GM18507 (cell line): Measurements from ENCODE around the gene TACC2.

ENCODE experiments used
- DNase-seq: peaks from one replicate; pipeline ENCODE4 v3.0.0; 2011; ENCODE audit warnings: low read depth; ENCODE audit not compliant: insufficient read length; ENCODE audit errors: extremely low spot score
- FAIRE-seq: peaks from 2 replicates; lab custom pipeline; 2011; peaks lifted over from hg19 to GRCh38; lab: Jason Lieb, UNC

Gene TACC2

GRCh38 chr10:122229666-122230065, 240.7 kb downstream of the TACC2 start:
- DNase-seq: no peak
- no peak for FAIRE-seq

GRCh38 chr10:122230222-122230621, 241.3 kb downstream of the TACC2 start:
- DNase-seq (no peak), FAIRE-seq (no peak)

GRCh38 chr10:122232769-122233168, 243.8 kb downstream of the TACC2 start:
- no peak for FAIRE-seq
- DNase-seq: no peak

- FAIRE-seq: no peak
- DNase-seq: no peak
These were observed 244.9 kb downstream of the TACC2 start for GRCh38 chr10:122233857-122234348.

- FAIRE-seq: no peak
- DNase-seq: no peak
These were observed 245.5 kb downstream of the TACC2 start for GRCh38 chr10:122234416-122234815.

- FAIRE-seq (no peak), DNase-seq (no peak)
These were observed 247.8 kb downstream of the TACC2 start for GRCh38 chr10:122236690-122237306.

- no peak for FAIRE-seq
- no peak for DNase-seq
These were observed 248.5 kb downstream of the TACC2 start for GRCh38 chr10:122237331-122237990.

- DNase-seq (no peak), FAIRE-seq (no peak)
These were observed 250.8 kb downstream of the TACC2 start for GRCh38 chr10:122239578-122240257.

GRCh38 chr10:122240401-122240800, 251.4 kb downstream of the TACC2 start:
- no peak for FAIRE-seq
- no peak for DNase-seq

GRCh38 chr10:122241836-122242235, 252.9 kb downstream of the TACC2 start:
- DNase-seq (no peak), FAIRE-seq (no peak)

- DNase-seq: no peak
- FAIRE-seq: no peak
These were observed 254.6 kb downstream of the TACC2 start for GRCh38 chr10:122243550-122243949.

- no peak for FAIRE-seq
These were observed 255.3 kb downstream of the TACC2 start for GRCh38 chr10:122244001-122244975.

GRCh38 chr10:122245136-122245535, 256.2 kb downstream of the TACC2 start:
- no peak for FAIRE-seq
- no peak for DNase-seq

More at GRCh38 chr10:122244001-122244975, 255.3 kb downstream of the TACC2 start:
- no peak for DNase-seq

- DNase-seq: no peak
- no peak for FAIRE-seq
These were observed 256.9 kb downstream of the TACC2 start for GRCh38 chr10:122245897-122246296.

GRCh38 chr10:122246830-122247520, 258.0 kb downstream of the TACC2 start:
- FAIRE-seq (no peak), DNase-seq (no peak)

GRCh38 chr10:122248356-122249302, 259.7 kb downstream of the TACC2 start:
- DNase-seq: no peak
- FAIRE-seq: no peak

- FAIRE-seq (no peak), DNase-seq (no peak)
These were observed 260.4 kb downstream of the TACC2 start for GRCh38 chr10:122249303-122249850.
